Measurements from ENCODE around the gene SNRNP48. TPM values are rescaled to one million over a fixed set of nuclear protein-coding genes. Genes with fewer than 3 reads are reported as not detected.

The SNRNP48 gene
- polyA plus RNA-seq, 1 donor (not counting 4 experiments of a cell fraction or from before 2014, with no cell fraction given), result 12.2 TPM

DNA sequence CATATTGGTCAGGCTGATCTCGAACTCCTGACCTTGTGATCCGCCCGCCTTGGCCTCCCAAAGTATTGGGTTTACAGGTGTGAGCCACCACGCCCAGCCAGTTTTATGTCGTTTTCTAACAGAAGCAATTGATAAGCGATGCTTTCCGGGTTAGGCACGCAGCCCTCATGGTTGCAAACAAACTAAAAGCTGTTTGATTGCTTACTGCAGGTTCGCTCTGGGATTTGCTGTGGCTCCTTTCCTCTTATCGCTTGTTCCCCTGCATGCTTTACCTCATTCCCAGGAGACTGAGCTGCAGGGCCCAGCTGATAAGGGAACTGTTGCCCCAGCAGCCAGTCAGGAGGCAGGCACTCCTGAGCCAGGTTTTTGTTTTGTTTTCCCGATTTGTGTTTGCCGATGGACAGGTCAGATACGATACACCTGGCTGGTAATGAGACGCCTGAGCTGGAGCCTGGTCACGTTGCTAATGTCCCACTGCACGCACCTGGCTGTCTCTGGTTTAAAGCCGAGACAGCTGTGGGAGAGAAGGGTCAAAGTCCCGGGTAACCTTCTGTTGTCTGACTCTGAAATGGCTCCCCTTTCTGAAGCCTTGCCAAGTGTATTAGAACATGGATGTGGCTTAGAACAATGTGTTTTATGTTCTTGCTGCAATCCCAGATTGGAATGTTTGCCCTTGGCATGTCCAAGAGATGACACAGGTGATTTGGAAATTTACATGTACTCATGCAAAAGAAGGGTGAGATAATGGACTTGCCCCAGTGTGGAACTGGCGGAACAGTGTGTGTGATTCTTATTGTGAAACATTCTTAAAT lies 28.6 kb upstream of the SNRNP48 start:
- dilution Hi-C loops (cut with MboI; ENCODE audit: extremely low pct_ligation_motif_present, low sequenced_read_pairs), result no loop called here
- Histone ChIP-seq H3K79me2 (ENCODE audit: control insufficient read depth, insufficient read depth, low read length) (peaks cover 76% of the 10 kb centered on the region), H3K9ac (ENCODE audit: control insufficient read depth, extremely low read depth, insufficient read depth, low read length) (peak overlapping the region; percentile 9), H3K27ac (ENCODE audit: control insufficient read depth, insufficient read depth, low read length) (peak overlapping the region; percentile 33), H3K4me2 (ENCODE audit: control insufficient read depth, extremely low read depth, insufficient read depth, low read depth, low read length) (no peak overlapping the region), H3K27me3 (ENCODE audit: control insufficient read depth, extremely low read depth, insufficient read depth, low read length) (no peaks in the 10 kb centered on the region), H4K20me1 (ENCODE audit: control insufficient read depth, extremely low read depth, insufficient read depth, low read length) (peaks cover 11% of the 10 kb centered on the region), H2AFZ (ENCODE audit: control insufficient read depth, low read length) (no peak overlapping the region), H3K4me1 (ENCODE audit: control insufficient read depth, extremely low read depth, insufficient read depth, low read length) (peaks cover 2% of the 10 kb centered on the region), H3K9me3 (ENCODE audit: control insufficient read depth, low read depth, low read length) (no peaks in the 10 kb centered on the region), H3K4me3 (ENCODE audit: control insufficient read depth in 2 of 3, extremely low read depth in 1 of 3, insufficient read depth in 2 of 3, low read depth in 1 of 3, low read length in 3 of 3) (no peak overlapping the region), H3K9me1 (ENCODE audit: control insufficient read depth, extremely low read depth, insufficient read depth, low read length) (peaks cover 2% of the 10 kb centered on the region), H3K36me3 (ENCODE audit: control insufficient read depth in 2 of 2, extremely low read depth in 1 of 2, insufficient read depth in 2 of 2, low read length in 2 of 2) (peaks cover 54 to 72% of the 10 kb centered on the region in 2 experiments)
- FAIRE-seq (no peak), DNase-seq (ENCODE audit: low read depth, low spot score) (no peak)
- TF ChIP-seq, protein P1, sequence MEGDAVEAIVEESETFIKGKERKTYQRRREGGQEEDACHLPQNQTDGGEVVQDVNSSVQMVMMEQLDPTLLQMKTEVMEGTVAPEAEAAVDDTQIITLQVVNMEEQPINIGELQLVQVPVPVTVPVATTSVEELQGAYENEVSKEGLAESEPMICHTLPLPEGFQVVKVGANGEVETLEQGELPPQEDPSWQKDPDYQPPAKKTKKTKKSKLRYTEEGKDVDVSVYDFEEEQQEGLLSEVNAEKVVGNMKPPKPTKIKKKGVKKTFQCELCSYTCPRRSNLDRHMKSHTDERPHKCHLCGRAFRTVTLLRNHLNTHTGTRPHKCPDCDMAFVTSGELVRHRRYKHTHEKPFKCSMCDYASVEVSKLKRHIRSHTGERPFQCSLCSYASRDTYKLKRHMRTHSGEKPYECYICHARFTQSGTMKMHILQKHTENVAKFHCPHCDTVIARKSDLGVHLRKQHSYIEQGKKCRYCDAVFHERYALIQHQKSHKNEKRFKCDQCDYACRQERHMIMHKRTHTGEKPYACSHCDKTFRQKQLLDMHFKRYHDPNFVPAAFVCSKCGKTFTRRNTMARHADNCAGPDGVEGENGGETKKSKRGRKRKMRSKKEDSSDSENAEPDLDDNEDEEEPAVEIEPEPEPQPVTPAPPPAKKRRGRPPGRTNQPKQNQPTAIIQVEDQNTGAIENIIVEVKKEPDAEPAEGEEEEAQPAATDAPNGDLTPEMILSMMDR (optimal IDR thresholded peaks at IDR 0.05 in 1 of 3, IDR thresholded peaks at IDR 0.05 in 1 of 3, conservative IDR thresholded peaks at IDR 0.05 in 1 of 3; ENCODE audit: extremely low read depth in 1 of 3, insufficient read depth in 2 of 3, low read length in 3 of 3), result no peak
- TF ChIP-seq EZH2 (IDR thresholded peaks at IDR 0.05; ENCODE audit: low read length), result no peak

DNA sequence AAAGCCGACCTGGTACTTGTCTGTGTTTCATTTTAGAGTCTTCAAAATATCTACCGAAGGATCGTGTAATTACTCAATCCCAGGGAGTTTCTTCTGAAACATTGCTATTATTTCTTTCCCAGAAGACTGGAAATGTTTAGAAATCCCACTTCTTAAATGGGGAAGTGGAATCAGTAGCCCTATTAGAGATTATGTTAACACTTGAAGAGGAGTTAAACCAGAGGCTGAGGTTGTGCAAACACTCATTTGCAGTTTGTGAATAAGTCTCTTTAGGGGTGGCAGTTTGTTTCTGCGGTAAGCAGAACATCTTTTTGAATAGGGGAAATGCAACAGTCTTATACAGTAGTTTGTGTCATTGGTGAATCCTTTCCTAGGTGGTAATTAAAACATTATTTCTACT lies 27.2 kb upstream of the SNRNP48 start:
- peaks cover 11% of the 10 kb centered on the region for H4K20me1 ChIP-seq (ENCODE audit: control insufficient read depth, extremely low read depth, insufficient read depth, low read length)
- no peak for FAIRE-seq
- peaks cover 62 to 78% of the 10 kb centered on the region in 2 experiments for H3K36me3 ChIP-seq (ENCODE audit: control insufficient read depth in 2 of 2, extremely low read depth in 1 of 2, insufficient read depth in 2 of 2, low read length in 2 of 2)

More for the DNA sequence above, 27.2 kb upstream of the SNRNP48 start:
- no peaks in the 10 kb centered on the region for H3K27me3 ChIP-seq (ENCODE audit: control insufficient read depth, extremely low read depth, insufficient read depth, low read length)
- H3K9ac ChIP-seq (ENCODE audit: control insufficient read depth, extremely low read depth, insufficient read depth, low read length), result no peak overlapping the region
- H2AFZ ChIP-seq (ENCODE audit: control insufficient read depth, low read length), result no peak overlapping the region
- dilution Hi-C loops (cut with MboI; ENCODE audit: extremely low pct_ligation_motif_present, low sequenced_read_pairs), result no loop called here
- H3K27ac ChIP-seq (ENCODE audit: control insufficient read depth, insufficient read depth, low read length), result no peak overlapping the region
- H3K9me3 ChIP-seq (ENCODE audit: control insufficient read depth, low read depth, low read length), result no peaks in the 10 kb centered on the region
- no peak for DNase-seq (ENCODE audit: low read depth, low spot score)
- H3K79me2 ChIP-seq (ENCODE audit: control insufficient read depth, insufficient read depth, low read length), result peaks cover 69% of the 10 kb centered on the region
- peaks cover 2% of the 10 kb centered on the region for H3K4me1 ChIP-seq (ENCODE audit: control insufficient read depth, extremely low read depth, insufficient read depth, low read length)
- no peak overlapping the region for H3K4me2 ChIP-seq (ENCODE audit: control insufficient read depth, extremely low read depth, insufficient read depth, low read depth, low read length)
- peaks cover 2% of the 10 kb centered on the region for H3K9me1 ChIP-seq (ENCODE audit: control insufficient read depth, extremely low read depth, insufficient read depth, low read length)
- TF ChIP-seq EZH2 (IDR thresholded peaks at IDR 0.05; ENCODE audit: low read length), result no peak
- TF ChIP-seq, protein P1 (optimal IDR thresholded peaks at IDR 0.05 in 1 of 3, IDR thresholded peaks at IDR 0.05 in 1 of 3, conservative IDR thresholded peaks at IDR 0.05 in 1 of 3; ENCODE audit: extremely low read depth in 1 of 3, insufficient read depth in 2 of 3, low read length in 3 of 3), result no peak
- no peak overlapping the region for H3K4me3 ChIP-seq (ENCODE audit: control insufficient read depth in 2 of 3, extremely low read depth in 1 of 3, insufficient read depth in 2 of 3, low read depth in 1 of 3, low read length in 3 of 3)
